ENCODE results near the gene MT1X. TPM values are rescaled to one million over a fixed set of nuclear protein-coding genes. Genes with fewer than 3 reads are reported as not detected.

Gene MT1X
- total RNA-seq, 1 experiment from 2014 or later: 328 TPM

DNA sequence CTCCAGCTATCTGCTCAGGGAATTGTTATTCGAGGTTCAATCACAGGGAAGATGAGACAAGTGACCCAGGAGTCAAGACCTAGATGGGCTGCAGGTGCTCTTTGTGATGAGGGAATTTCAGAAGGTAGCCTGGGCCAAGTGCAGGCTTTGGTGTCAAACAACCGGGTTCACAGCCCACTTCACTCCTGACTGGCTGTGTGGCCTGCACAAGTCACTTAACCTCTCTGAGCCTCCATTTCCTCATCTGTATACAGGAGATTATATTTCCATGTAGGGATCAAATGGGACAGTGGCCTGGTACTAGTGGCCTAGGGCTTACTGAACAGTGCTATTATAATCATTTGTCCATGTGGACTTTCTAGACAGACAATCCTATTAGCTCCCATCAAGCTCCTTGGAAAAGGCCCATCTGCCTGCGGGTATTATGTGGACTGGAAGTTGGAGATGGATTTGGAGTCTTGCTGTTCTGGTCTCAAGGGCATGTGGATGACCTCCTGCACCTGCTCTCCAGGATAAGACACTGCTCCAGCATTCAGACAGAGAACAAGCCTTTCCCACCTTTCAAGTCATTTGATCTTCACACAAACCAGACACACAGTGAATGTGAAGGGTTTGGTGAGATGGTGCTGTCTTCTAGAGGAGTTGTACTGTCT is 3.1 kb upstream of the MT1X start (continued):
- TF ChIP-seq ZNF532 (CRISPR knock-in tag; IDR thresholded peaks at IDR 0.05; ENCODE audit: borderline replicate concordance) (no peak), ESRRA (CRISPR knock-in tag; IDR thresholded peaks at IDR 0.05; ENCODE audit: borderline replicate concordance) (no peak), ATF1 (CRISPR knock-in tag; IDR thresholded peaks at IDR 0.05) (no peak), ETV6 (CRISPR knock-in tag; IDR thresholded peaks at IDR 0.05) (no peak), OVOL2 (CRISPR knock-in tag; IDR thresholded peaks at IDR 0.05; ENCODE audit: borderline replicate concordance) (no peak)

GRCh38 chr16:56679818-56680217 is 2.5 kb upstream of the MT1X start:
- H3K4me3 Mint-ChIP-seq: no peak overlapping the region
- peaks cover 15% of the 10 kb centered on the region; the same call in 1 of the 2 replicates for H3K36me3 Mint-ChIP-seq
- peaks cover 25% of the 10 kb centered on the region for H3K27me3 Mint-ChIP-seq (ENCODE audit: low read depth)
- no peaks in the 10 kb centered on the region for H3K9me3 Mint-ChIP-seq
- DNase-seq (ENCODE audit: low spot score) (no peak), ATAC-seq (no peak)
- H3K27ac Mint-ChIP-seq: no peak overlapping the region
- CTCF ChIA-PET: interaction anchor here (3.5 kb wide), 1 partner anchor 22 kb away, joined by 14 read pairs; no protein-coding TSS in a partner anchor
- peaks cover 61% of the 10 kb centered on the region for H3K4me1 Mint-ChIP-seq
- POLR2A ChIA-PET: interaction anchor here (1.0 kb wide), 1 partner anchor 55 kb away, joined by 3 read pairs; no protein-coding TSS in a partner anchor
- TF ChIP-seq RELA (CRISPR knock-in tag; IDR thresholded peaks at IDR 0.05; ENCODE audit: borderline replicate concordance) (no peak), NR2C2 (CRISPR knock-in tag; IDR thresholded peaks at IDR 0.05) (no peak), USF2 (CRISPR knock-in tag; IDR thresholded peaks at IDR 0.05) (no peak), ELF4 (CRISPR knock-in tag; IDR thresholded peaks at IDR 0.05; ENCODE audit: low read depth) (no peak), CREB1 (CRISPR knock-in tag; IDR thresholded peaks at IDR 0.05) (no peak), SP1 (CRISPR knock-in tag; conservative IDR thresholded peaks at IDR 0.05) (no peak), JUN (CRISPR knock-in tag; IDR thresholded peaks at IDR 0.05) (no peak), GTF2I (CRISPR knock-in tag; conservative IDR thresholded peaks at IDR 0.05) (no peak), PRRX2 (CRISPR knock-in tag; IDR thresholded peaks at IDR 0.05) (no peak)

DNA sequence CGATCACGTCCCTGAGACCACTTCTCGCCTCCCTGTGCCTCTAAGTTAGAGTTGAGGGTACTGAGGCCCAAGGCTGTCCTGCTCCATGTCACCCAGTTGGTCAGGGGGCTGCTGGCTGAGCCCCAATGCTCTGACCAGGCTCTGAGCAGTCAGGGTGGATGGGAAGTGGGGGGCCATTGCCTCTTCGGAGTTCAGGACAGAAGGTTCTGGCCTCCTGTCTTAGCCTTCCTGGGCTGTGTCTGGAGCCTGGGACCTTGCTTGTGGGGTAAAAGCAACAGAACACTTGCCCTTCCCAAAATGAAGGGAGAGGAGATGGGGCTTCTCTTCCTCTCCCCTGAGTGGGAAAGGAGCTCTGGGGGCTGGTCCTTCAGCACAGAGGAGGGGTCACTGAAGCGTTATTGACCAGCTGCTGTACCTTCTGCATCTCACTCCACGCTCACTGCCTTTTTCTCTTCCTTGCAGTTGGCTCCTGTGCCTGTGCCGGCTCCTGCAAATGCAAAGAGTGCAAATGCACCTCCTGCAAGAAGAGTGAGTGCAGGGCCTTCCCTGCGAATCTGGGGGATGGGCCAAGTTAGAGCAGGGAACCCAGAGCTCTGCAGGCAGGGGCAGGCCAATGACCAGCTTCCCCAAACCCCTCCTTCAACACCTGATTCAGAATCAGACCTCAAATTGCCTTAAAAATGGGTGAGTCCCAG is 580 bp downstream of the MT1X start:
- peaks cover 30% of the 10 kb centered on the region for H3K36me3 Mint-ChIP-seq
- ATAC-seq (peak; percentile 15; the same call in 1 of the 2 replicates), DNase-seq (ENCODE audit: low spot score) (no peak)
- peaks cover 11% of the 10 kb centered on the region for H3K9me3 Mint-ChIP-seq
- CTCF ChIA-PET: interaction anchor here (0.9 to 2.5 kb wide), 4 partner anchors 9 to 82 kb away, joined by 3 to 26 read pairs (median 4); no protein-coding TSS in a partner anchor
- no peak overlapping the region for H3K27ac Mint-ChIP-seq
- H3K4me3 Mint-ChIP-seq: peak overlapping the region; percentile 88
- POLR2A ChIA-PET: interaction anchor here (0.7 to 4.4 kb wide), 7 partner anchors 14 to 74 kb away, joined by 4 to 44 read pairs (median 6); partner anchors contain the start of genes MT1E, MT1F, MT1G and MT1H
- peaks cover 37% of the 10 kb centered on the region for H3K4me1 Mint-ChIP-seq
- H3K27me3 Mint-ChIP-seq (ENCODE audit: low read depth): peaks cover 17% of the 10 kb centered on the region
- TF ChIP-seq ZNF532 (CRISPR knock-in tag; IDR thresholded peaks at IDR 0.05; ENCODE audit: borderline replicate concordance) (no peak), KAT7 (CRISPR knock-in tag; IDR thresholded peaks at IDR 0.05; ENCODE audit: borderline replicate concordance) (0 out of 2 replicates have a peak, but pooled peaks have one; percentile 82)
- TF ChIP-seq, protein P1, sequence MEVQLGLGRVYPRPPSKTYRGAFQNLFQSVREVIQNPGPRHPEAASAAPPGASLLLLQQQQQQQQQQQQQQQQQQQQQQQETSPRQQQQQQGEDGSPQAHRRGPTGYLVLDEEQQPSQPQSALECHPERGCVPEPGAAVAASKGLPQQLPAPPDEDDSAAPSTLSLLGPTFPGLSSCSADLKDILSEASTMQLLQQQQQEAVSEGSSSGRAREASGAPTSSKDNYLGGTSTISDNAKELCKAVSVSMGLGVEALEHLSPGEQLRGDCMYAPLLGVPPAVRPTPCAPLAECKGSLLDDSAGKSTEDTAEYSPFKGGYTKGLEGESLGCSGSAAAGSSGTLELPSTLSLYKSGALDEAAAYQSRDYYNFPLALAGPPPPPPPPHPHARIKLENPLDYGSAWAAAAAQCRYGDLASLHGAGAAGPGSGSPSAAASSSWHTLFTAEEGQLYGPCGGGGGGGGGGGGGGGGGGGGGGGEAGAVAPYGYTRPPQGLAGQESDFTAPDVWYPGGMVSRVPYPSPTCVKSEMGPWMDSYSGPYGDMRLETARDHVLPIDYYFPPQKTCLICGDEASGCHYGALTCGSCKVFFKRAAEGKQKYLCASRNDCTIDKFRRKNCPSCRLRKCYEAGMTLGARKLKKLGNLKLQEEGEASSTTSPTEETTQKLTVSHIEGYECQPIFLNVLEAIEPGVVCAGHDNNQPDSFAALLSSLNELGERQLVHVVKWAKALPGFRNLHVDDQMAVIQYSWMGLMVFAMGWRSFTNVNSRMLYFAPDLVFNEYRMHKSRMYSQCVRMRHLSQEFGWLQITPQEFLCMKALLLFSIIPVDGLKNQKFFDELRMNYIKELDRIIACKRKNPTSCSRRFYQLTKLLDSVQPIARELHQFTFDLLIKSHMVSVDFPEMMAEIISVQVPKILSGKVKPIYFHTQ (CRISPR knock-in tag; IDR thresholded peaks at IDR 0.05): no peak
